ENCODE measurements around the gene OGFR. TPM values are rescaled to one million over a fixed set of nuclear protein-coding genes. Genes with fewer than 3 reads are reported as not detected.

Gene OGFR
- total and polyA plus RNA-seq, 9 donors, result 28.6 to 52.9 (median 43.0) TPM

DNA sequence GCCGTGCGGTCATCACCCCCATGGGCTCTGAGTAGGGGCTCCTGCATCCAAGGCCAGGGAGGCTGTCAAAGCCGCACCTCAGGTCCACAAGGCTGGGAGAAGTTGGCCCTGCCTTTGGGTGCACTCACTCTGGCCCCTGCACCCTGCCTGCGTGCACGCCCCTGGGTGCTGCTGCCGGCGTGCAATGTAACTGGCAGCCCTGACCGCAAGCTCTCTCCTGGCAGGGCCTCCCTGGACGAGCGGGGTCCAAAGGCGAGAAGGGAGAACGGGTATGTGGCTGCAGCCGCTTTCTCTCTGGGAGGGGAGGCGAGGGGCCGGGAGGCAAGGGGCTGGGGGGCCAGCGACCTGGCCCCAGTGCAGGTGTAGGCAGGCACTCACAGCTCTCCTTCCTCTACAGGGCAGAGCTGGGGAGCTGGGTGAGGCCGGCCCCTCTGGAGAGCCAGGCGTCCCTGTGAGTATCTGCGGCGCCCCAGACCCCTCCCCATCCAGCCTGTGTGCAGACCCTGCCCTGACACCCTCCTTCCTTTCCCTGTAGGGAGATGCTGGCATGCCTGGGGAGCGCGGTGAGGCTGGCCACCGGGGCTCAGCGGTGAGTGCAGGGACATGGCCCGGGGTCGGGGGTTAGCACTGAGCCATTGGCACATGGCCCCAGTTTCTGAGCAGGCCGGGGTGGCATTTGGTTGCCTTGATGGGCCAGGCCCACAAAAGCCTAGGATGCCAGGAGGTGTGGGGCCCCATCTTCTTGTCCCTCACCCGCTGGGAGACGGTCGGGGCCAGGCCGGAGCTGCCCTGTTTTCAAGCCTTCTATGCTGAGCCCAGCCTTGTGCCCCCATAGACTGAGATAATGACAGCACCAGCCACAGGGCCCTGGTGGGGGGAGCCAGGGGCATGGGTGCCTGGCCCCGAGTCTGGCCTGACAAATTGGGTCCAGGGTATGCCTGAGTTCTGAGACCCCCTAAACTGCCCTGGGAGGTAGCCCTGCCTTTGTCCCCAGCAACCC is 24.9 kb downstream of the OGFR start:
- H3K27ac ChIP-seq, result no peak overlapping the region
- DNase-seq, result no peak
- H3K4me1 ChIP-seq (ENCODE audit: insufficient read depth), result peaks cover 9% of the 10 kb centered on the region
- no peaks in the 10 kb centered on the region for H3K27me3 ChIP-seq
- intact Hi-C loops (cut with DNase I), result no loop called here
- WGBS, 3 donors, result 93 to 96% (median 94%) methylated on average over 31 to 32 of the region's 32 CpGs
- no peaks in the 10 kb centered on the region for H3K9me3 ChIP-seq
- TF ChIP-seq, protein P1, sequence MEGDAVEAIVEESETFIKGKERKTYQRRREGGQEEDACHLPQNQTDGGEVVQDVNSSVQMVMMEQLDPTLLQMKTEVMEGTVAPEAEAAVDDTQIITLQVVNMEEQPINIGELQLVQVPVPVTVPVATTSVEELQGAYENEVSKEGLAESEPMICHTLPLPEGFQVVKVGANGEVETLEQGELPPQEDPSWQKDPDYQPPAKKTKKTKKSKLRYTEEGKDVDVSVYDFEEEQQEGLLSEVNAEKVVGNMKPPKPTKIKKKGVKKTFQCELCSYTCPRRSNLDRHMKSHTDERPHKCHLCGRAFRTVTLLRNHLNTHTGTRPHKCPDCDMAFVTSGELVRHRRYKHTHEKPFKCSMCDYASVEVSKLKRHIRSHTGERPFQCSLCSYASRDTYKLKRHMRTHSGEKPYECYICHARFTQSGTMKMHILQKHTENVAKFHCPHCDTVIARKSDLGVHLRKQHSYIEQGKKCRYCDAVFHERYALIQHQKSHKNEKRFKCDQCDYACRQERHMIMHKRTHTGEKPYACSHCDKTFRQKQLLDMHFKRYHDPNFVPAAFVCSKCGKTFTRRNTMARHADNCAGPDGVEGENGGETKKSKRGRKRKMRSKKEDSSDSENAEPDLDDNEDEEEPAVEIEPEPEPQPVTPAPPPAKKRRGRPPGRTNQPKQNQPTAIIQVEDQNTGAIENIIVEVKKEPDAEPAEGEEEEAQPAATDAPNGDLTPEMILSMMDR (IDR thresholded peaks at IDR 0.05), result no peak
- no peak for TF ChIP-seq EP300 (IDR thresholded peaks at IDR 0.05)
- TF ChIP-seq POLR2A (IDR thresholded peaks at IDR 0.05), result no peak
- no peak overlapping the region for H3K4me3 ChIP-seq
- H3K36me3 ChIP-seq, result no peaks in the 10 kb centered on the region

DNA sequence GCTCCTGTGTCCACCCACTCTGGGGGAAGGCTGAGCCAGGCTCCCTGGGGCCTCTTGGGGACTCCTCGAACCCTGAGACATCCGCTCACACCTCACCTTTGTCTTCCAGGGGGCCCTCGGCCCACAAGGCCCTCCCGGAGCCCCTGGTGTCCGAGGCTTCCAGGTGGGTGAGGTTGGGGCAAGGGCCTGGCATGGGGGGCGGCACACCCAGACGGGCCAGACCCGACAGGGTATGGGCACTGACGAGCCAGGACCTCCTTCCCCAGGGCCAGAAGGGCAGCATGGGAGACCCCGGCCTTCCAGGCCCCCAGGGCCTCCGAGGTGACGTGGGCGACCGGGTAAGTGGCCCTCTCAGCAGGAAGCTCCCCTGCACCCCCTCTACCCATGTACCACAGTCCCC is 25.6 kb downstream of the OGFR start:
- H3K4me3 ChIP-seq, result no peak overlapping the region
- WGBS, 3 donors, result 94 to 95% (median 94%) methylated on average over 14 of the region's 14 CpGs
- no peak for DNase-seq
- TF ChIP-seq, protein P1 (IDR thresholded peaks at IDR 0.05), result no peak
- TF ChIP-seq POLR2A (IDR thresholded peaks at IDR 0.05) (no peak), EP300 (IDR thresholded peaks at IDR 0.05) (no peak)
- no peaks in the 10 kb centered on the region for H3K36me3 ChIP-seq
- intact Hi-C loops (cut with DNase I), result no loop called here
- H3K27ac ChIP-seq, result no peak overlapping the region
- no peaks in the 10 kb centered on the region for H3K9me3 ChIP-seq
- H3K27me3 ChIP-seq, result no peaks in the 10 kb centered on the region
- H3K4me1 ChIP-seq (ENCODE audit: insufficient read depth), result peaks cover 7% of the 10 kb centered on the region

DNA sequence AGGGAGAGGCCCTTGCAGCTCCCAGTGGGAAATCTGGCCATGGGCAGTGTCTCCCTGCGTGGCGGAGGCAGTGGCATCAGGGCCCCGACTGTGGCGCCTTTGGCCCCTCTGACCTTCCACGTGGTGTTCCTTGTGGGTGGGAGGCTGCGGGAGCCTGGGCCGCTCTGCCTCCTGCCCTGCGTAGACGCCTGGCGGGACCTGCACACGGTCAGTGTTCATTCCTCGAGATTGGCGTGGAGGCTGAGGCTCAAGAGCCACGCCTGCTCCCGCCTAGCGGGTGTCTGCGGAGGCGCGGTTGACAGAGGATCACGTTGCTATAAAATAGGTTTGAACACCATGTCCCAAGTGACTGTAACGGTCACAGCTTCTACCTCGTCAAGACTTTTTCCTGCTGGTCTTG is 26.2 kb downstream of the OGFR start:
- Histone ChIP-seq H3K9me3 (no peaks in the 10 kb centered on the region), H3K4me1 (ENCODE audit: insufficient read depth) (peaks cover 7% of the 10 kb centered on the region), H3K36me3 (no peaks in the 10 kb centered on the region), H3K27me3 (no peaks in the 10 kb centered on the region), H3K4me3 (no peak overlapping the region), H3K27ac (no peak overlapping the region)
- peak in 1 of 5 donors; percentile 22 for DNase-seq
- TF ChIP-seq EP300 (IDR thresholded peaks at IDR 0.05), result no peak
- TF ChIP-seq, protein P1 (IDR thresholded peaks at IDR 0.05), result no peak
- TF ChIP-seq POLR2A (IDR thresholded peaks at IDR 0.05), result no peak
- 90 to 95% (median 90%) methylated on average over 18 to 22 of the region's 22 CpGs for WGBS, 3 donors
- intact Hi-C loops (cut with DNase I), result no loop called here

DNA sequence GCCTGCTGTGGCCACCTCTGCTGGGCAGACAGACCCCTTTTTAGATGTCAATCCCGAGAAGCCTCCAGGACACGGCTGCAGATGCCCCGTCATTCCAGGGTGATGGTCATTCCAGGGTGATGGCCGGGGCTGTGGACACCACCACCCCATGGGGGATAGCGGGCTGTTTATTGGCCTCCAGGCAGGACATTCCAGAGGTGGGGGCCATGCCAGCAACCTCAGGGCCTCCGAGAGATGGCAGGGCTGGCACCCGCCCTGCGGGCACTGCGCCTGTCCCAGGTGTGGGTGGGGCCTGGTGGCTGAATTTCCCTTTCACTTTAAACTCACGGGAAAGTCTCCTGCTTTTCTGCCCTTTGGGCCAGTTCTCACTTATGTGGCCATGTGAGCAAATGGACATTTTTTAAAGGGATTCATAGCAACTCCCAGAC is 26.7 kb downstream of the OGFR start:
- intact Hi-C loops (cut with DNase I), result no loop called here
- no peaks in the 10 kb centered on the region for H3K9me3 ChIP-seq
- peaks cover 7% of the 10 kb centered on the region for H3K4me1 ChIP-seq (ENCODE audit: insufficient read depth)
- H3K4me3 ChIP-seq, result no peak overlapping the region
- no peaks in the 10 kb centered on the region for H3K36me3 ChIP-seq
- peak in 1 of 5 donors; percentile 26 for DNase-seq
- 78 to 87% (median 85%) methylated on average over 10 of the region's 10 CpGs for WGBS, 3 donors
- TF ChIP-seq, protein P1 (IDR thresholded peaks at IDR 0.05), result no peak
- TF ChIP-seq EP300 (IDR thresholded peaks at IDR 0.05) (no peak), POLR2A (IDR thresholded peaks at IDR 0.05) (no peak)
- no peaks in the 10 kb centered on the region for H3K27me3 ChIP-seq
- no peak overlapping the region for H3K27ac ChIP-seq
